AG04450 (cell line): ENCODE measurements around the gene TMEM131L. TPM values are rescaled to one million over a fixed set of nuclear protein-coding genes. Genes with fewer than 3 reads are reported as not detected.

ENCODE experiments used
- CTCF ChIA-PET: fragments of 300-600, 350-600 bp; formaldehyde crosslinking; extraction: SDS; loops from one replicate; lab custom pipeline; 2022; ENCODE audit warnings: antibody characterized with exemption, inconsistent platforms; lab: Charles Lee
- POLR2A ChIA-PET: fragments of 350-600 bp; formaldehyde crosslinking; extraction: SDS; loops from one replicate; lab custom pipeline; 2021; ENCODE audit warnings: antibody characterized with exemption, inconsistent platforms; lab: Yijun Ruan, JAX
- DNase-seq: peaks from one replicate; pipeline ENCODE4 v3.0.0-alpha.2; 2011; ENCODE audit warnings: low read depth, low spot score
- H3K27ac ChIP-seq: one replicate; pipeline ENCODE4 v1.5.1; 2012; ENCODE audit warnings: low read depth, low read length, control low read depth
- H3K27me3 ChIP-seq: one replicate; pipeline ENCODE4 v1.6.0; 2012; ENCODE audit warnings: low read length; ENCODE audit not compliant: control insufficient read depth, insufficient read depth
- H3K4me3 ChIP-seq: 2 replicates; pipeline ENCODE4 v1.5.1; 2011; ENCODE audit warnings: mild to moderate bottlenecking, low read depth, low read length, control low read depth
- H3K9me3 ChIP-seq: 2 replicates; pipeline ENCODE4 v1.5.1; 2012; ENCODE audit warnings: low read length; ENCODE audit not compliant: control insufficient read depth, insufficient read depth
- polyA plus RNA-seq: library from polyadenylated mRNA; depleted of rRNA; stranded (reverse); fragments of >200 nt; gene quantifications from 2 replicates; pipeline ENCODE4 v1.2.3, GENCODE V29; 2011
- TF ChIP-seq, protein P1 (sequence below): IDR thresholded peaks from 2 replicates; pipeline ENCODE4 v1.5.1; 2011; ENCODE audit warnings: low read depth, low read length, control low read depth, inconsistent platforms

Gene TMEM131L
- polyA plus RNA-seq, 1 experiment = 15.5 TPM

DNA sequence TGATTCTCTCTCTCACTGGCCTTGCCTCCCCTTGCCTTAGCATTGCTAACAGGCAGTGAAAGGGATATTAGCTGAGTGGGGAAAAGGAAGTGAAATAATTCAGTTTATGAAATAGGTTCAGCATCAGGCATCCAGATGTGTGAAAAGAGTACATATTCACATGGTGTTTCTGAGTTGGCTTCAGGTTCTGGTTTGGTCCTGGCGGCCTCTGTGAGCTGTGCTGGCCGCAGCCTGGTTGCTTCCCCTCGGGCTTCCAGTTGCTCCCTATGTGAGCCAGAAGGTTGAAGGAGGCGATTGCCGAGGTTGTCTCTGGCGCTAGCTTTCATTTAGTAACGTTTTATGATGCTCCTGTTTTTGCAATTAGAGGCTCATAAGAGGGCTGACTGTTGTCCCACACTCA lies 118.9 kb downstream of the TMEM131L start:
- no peak overlapping the region for H3K27ac ChIP-seq
- DNase-seq = no peak
- CTCF ChIA-PET = interaction anchor here (1.1 to 1.9 kb wide), 5 partner anchors 11 to 241 kb away, joined by 3 to 13 read pairs (median 5); no protein-coding TSS in a partner anchor
- POLR2A ChIA-PET = no interaction called here
- TF ChIP-seq, protein P1, sequence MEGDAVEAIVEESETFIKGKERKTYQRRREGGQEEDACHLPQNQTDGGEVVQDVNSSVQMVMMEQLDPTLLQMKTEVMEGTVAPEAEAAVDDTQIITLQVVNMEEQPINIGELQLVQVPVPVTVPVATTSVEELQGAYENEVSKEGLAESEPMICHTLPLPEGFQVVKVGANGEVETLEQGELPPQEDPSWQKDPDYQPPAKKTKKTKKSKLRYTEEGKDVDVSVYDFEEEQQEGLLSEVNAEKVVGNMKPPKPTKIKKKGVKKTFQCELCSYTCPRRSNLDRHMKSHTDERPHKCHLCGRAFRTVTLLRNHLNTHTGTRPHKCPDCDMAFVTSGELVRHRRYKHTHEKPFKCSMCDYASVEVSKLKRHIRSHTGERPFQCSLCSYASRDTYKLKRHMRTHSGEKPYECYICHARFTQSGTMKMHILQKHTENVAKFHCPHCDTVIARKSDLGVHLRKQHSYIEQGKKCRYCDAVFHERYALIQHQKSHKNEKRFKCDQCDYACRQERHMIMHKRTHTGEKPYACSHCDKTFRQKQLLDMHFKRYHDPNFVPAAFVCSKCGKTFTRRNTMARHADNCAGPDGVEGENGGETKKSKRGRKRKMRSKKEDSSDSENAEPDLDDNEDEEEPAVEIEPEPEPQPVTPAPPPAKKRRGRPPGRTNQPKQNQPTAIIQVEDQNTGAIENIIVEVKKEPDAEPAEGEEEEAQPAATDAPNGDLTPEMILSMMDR = no peak
- H3K4me3 ChIP-seq = no peak overlapping the region
- H3K9me3 ChIP-seq = no peaks in the 10 kb centered on the region
- no peaks in the 10 kb centered on the region for H3K27me3 ChIP-seq

- H3K27me3 ChIP-seq = no peaks in the 10 kb centered on the region
- DNase-seq = no peak
- ChIA-PET CTCF (interaction anchor here (0.9 to 1.0 kb wide), 2 partner anchors 59 to 246 kb away, joined by 3 read pairs; no protein-coding TSS in a partner anchor), POLR2A (no interaction called here)
- H3K9me3 ChIP-seq = no peaks in the 10 kb centered on the region
- TF ChIP-seq, protein P1 = no peak
- no peak overlapping the region for H3K27ac ChIP-seq
- H3K4me3 ChIP-seq = no peak overlapping the region
Measured at GRCh38 chr4:153589703-153590595, 123.8 kb downstream of the TMEM131L start.

GRCh38 chr4:153591441-153591840 lies 125.3 kb downstream of the TMEM131L start:
- no peak for DNase-seq
- Histone ChIP-seq H3K27me3 (no peaks in the 10 kb centered on the region), H3K27ac (no peak overlapping the region), H3K4me3 (no peak overlapping the region), H3K9me3 (no peaks in the 10 kb centered on the region)
- POLR2A ChIA-PET = no interaction called here
- CTCF ChIA-PET = no interaction called here
- TF ChIP-seq, protein P1 = no peak

DNA sequence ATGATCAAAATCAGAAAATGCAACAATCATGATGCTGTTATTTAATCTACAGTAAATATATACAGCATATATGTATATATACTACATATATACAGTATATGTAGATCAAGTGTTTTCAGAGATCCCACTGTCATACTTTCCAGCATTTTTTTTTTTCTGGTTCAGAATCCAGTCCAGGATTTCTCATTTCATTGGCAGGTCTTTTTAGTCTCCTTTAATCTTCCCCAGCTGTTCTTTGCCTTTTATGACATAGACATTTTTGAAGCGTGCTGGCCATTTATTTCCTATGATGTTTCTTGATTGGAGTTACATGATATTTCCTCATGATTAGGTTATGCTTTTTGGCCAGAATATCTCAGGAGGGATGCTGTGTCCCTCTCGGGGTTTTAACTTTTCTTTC lies 125.9 kb downstream of the TMEM131L start:
- Histone ChIP-seq H3K4me3 (no peak overlapping the region), H3K27me3 (no peaks in the 10 kb centered on the region), H3K9me3 (no peaks in the 10 kb centered on the region), H3K27ac (no peak overlapping the region)
- ChIA-PET CTCF (no interaction called here), POLR2A (no interaction called here)
- TF ChIP-seq, protein P1 = no peak
- no peak for DNase-seq

GRCh38 chr4:153593161-153593560 lies 127.0 kb downstream of the TMEM131L start:
- no peak for DNase-seq
- TF ChIP-seq, protein P1 = no peak
- CTCF ChIA-PET = interaction anchor here (1.2 to 1.6 kb wide), 2 partner anchors 50 to 450 kb away, joined by 3 to 7 read pairs; no protein-coding TSS in a partner anchor

More at GRCh38 chr4:153593161-153593560, 127.0 kb downstream of the TMEM131L start:
- Histone ChIP-seq H3K27ac (no peak overlapping the region), H3K9me3 (no peaks in the 10 kb centered on the region), H3K4me3 (no peak overlapping the region), H3K27me3 (no peaks in the 10 kb centered on the region)
- POLR2A ChIA-PET = no interaction called here
